CD4-positive, alpha-beta T cell (primary cell): Measurements from ENCODE around the gene DAPK2. TPM values are rescaled to one million over a fixed set of nuclear protein-coding genes. Genes with fewer than 3 reads are reported as not detected.

ENCODE experiments used
- ATAC-seq: fragments of 200-7000 bp; cut with Tn5 transposase; one replicate; pipeline ENCODE4 v1.10.0; 2022; ENCODE audit warnings: mild to moderate bottlenecking; ENCODE audit not compliant: poor library complexity
- CTCF ChIA-PET: fragments of 350-600 bp; sonication (Branson Sonifier 250); formaldehyde crosslinking; loops from one replicate; lab custom pipeline; 2021; ENCODE audit warnings: antibody characterized with exemption, inconsistent platforms; lab: Charles Lee
- POLR2A ChIA-PET: fragments of 350-600 bp; sonication (Branson Sonifier 250); formaldehyde crosslinking; loops from one replicate; lab custom pipeline; 2021; ENCODE audit warnings: antibody characterized with exemption, inconsistent platforms; lab: Charles Lee
- DNase-seq, 14 experiments: peaks; one replicate each; pipeline ENCODE4 v3.0.0-alpha.2; 2013 to 2020; ENCODE audit warnings: mixed read lengths in 2 of 14
- H3K27ac ChIP-seq, 2 donors: one replicate each; pipeline versions ENCODE4 v1.5.1 to v1.7.0; 2013; ENCODE audit warnings: low read length in 2 of 2, low read depth in 1 of 2, mild to moderate bottlenecking in 1 of 2
- H3K27me3 ChIP-seq, 2 experiments: 1 replicate in 1 of 2; 2 replicates in 1 of 2; pipeline versions ENCODE4 v1.6.1 to v1.7.0; 2013; ENCODE audit warnings: low read length in 2 of 2, control low read depth in 1 of 2, mild to moderate bottlenecking in 1 of 2, moderate library complexity in 1 of 2; ENCODE audit not compliant: insufficient read depth in 2 of 2, control insufficient read depth in 1 of 2
- H3K36me3 ChIP-seq: one replicate; pipeline ENCODE4 v1.6.1; 2013; ENCODE audit warnings: low read length, control low read depth; ENCODE audit not compliant: insufficient read depth
- H3K4me1 ChIP-seq: one replicate; pipeline ENCODE4 v1.6.1; 2013; ENCODE audit warnings: low read length, control low read depth; ENCODE audit not compliant: insufficient read depth
- H3K4me3 ChIP-seq: one replicate; pipeline ENCODE4 v1.5.1; 2013; ENCODE audit warnings: mild to moderate bottlenecking, low read length, moderate library complexity
- H3K9me3 ChIP-seq, 2 experiments: 1 replicate in 1 of 2; 2 replicates in 1 of 2; pipeline versions ENCODE4 v1.6.1 to v1.7.0; 2013; ENCODE audit warnings: low read length in 2 of 2, mild to moderate bottlenecking in 2 of 2, control low read depth in 1 of 2, moderate library complexity in 1 of 2; ENCODE audit not compliant: control insufficient read depth in 1 of 2, insufficient read depth in 1 of 2
- H3K27ac Mint-ChIP-seq: one replicate; pipeline ENCODE4 v1.8.0; 2020; ENCODE audit warnings: mixed read lengths
- H3K27me3 Mint-ChIP-seq: one replicate; pipeline ENCODE4 v1.8.0; 2021; ENCODE audit warnings: mixed read lengths
- H3K36me3 Mint-ChIP-seq: one replicate; pipeline ENCODE4 v1.8.0; 2021; ENCODE audit warnings: low read depth, mixed read lengths
- H3K4me1 Mint-ChIP-seq: one replicate; pipeline ENCODE4 v1.8.0; 2021; ENCODE audit warnings: low read depth, mixed read lengths
- H3K4me3 Mint-ChIP-seq: one replicate; pipeline ENCODE4 v1.8.0; 2020; ENCODE audit warnings: mild to moderate bottlenecking, mixed read lengths
- H3K9me3 Mint-ChIP-seq: one replicate; pipeline ENCODE4 v1.8.0; 2020; ENCODE audit warnings: mixed read lengths
- CTCF ChIP-seq: fragments of 200-600 bp; IDR thresholded peaks from one replicate; pipeline ENCODE4 v1.8.0; 2022; ENCODE audit warnings: antibody characterized with exemption, mild to moderate bottlenecking
- intact Hi-C, 2 experiments: fragments of 100-400 bp; cut with DNase I in 1 of 2; cut with micrococcal nuclease in 1 of 2; formaldehyde crosslinking; loops; one replicate each; pipeline versions ENCODE4 v1.15.1 to v1.9.0; 2023 to 2025; cut with DNase I, micrococcal nuclease
- total RNA-seq, 174 experiments: library from RNA in 2 of 174; stranded (reverse) in 2 of 174; gene quantifications; one replicate each; pipeline ENCODE4 v1.2.3 and lab custom pipeline; 2021 to 2026

Gene DAPK2
- total RNA-seq, 2 experiments from 2014 or later, result 1.3 to 1.6 TPM

- Mint-ChIP-seq H3K27ac (peak overlapping the region; percentile 78), H3K4me3 (no peak overlapping the region), H3K27me3 (no peaks in the 10 kb centered on the region), H3K36me3 (no peaks in the 10 kb centered on the region), H3K4me1 (peaks cover 41% of the 10 kb centered on the region), H3K9me3 (no peaks in the 10 kb centered on the region)
- POLR2A ChIA-PET, result interaction anchor here (3.8 kb wide), 1 partner anchor 14 kb away, joined by 25 read pairs; no protein-coding TSS in a partner anchor
- intact Hi-C loops, result no loop called here
- DNase-seq (no peak), ATAC-seq (no peak)
- CTCF ChIA-PET, result no interaction called here
- Histone ChIP-seq H3K27ac (no peak overlapping the region), H3K27me3 (no peaks in the 10 kb centered on the region), H3K4me1 (peaks cover 32% of the 10 kb centered on the region), H3K4me3 (no peak overlapping the region), H3K36me3 (no peaks in the 10 kb centered on the region), H3K9me3 (no peaks in the 10 kb centered on the region)
- TF ChIP-seq CTCF, result no peak
Measured at GRCh38 chr15:63907521-63907920, 138.8 kb downstream of the DAPK2 start.

DNA sequence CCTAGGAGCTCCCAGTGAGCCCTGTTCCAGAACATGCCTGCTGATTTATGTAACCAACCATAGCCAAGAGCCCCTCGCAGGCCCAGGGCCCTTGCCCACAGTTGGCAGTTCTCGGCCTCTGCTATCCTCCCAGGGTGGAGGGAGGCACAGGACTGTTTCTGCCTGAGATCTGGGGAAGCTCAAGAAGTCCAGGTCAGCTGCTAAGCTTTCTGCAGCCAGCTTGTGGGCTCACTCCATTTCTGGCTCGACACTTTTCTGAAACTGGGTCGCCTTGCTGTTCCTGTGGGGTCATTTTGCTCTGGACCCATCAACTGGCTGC lies 140.1 kb downstream of the DAPK2 start:
- Mint-ChIP-seq H3K27ac (peak overlapping the region; percentile 78), H3K4me1 (peaks cover 41% of the 10 kb centered on the region), H3K9me3 (no peaks in the 10 kb centered on the region), H3K36me3 (no peaks in the 10 kb centered on the region), H3K4me3 (no peak overlapping the region), H3K27me3 (no peaks in the 10 kb centered on the region)
- Histone ChIP-seq H3K36me3 (no peaks in the 10 kb centered on the region), H3K27me3 (no peaks in the 10 kb centered on the region), H3K4me1 (peaks cover 27% of the 10 kb centered on the region), H3K4me3 (no peak overlapping the region), H3K27ac (peak overlapping the region; percentile 33 to 74), H3K9me3 (no peaks in the 10 kb centered on the region)
- ChIA-PET POLR2A (interaction anchor here (0.6 to 3.8 kb wide), 5 partner anchors 13 to 104 kb away, joined by 3 to 25 read pairs (median 4); no protein-coding TSS in a partner anchor), CTCF (interaction anchor here (2.2 kb wide), 1 partner anchor 104 kb away, joined by 4 read pairs; no protein-coding TSS in a partner anchor)
- no peak for TF ChIP-seq CTCF
- DNase-seq (no peak), ATAC-seq (no peak)
- intact Hi-C loops, result no loop called here

DNA sequence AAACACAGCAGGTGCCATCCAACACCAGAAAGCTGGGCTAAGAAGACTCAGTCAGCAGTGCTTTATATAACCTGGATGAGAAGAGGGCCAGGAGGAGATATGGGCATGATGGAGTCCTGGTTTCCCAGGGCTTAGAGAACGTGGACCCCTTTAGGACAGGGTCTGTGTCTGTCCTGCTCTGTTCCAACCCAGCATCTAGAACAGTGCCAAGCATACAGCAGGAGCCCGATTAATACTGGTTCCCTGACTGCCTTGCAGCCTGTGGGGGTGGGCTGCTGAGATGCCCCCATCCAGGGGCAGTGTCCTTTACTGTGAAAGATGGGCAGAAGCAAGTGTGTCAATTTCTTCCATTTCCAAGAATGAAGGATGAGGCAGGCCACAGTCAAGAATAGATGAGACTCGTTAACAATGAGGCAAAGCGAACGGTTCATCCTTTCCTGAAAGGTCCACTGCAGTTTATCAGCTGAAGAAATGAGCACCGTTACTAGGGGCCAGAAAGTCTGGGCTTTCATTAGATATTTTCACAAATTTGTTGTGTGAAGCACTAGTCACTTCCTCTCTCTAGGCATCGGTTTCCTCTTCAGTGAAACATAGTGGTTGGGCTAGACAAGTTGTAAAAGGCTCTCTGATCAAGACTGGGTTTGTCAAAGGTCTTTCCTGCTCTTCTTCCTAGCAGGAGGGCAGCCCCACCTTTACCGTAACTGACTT lies 140.6 kb downstream of the DAPK2 start:
- Mint-ChIP-seq H3K36me3 (no peaks in the 10 kb centered on the region), H3K27me3 (no peaks in the 10 kb centered on the region), H3K4me3 (no peak overlapping the region), H3K9me3 (no peaks in the 10 kb centered on the region), H3K27ac (peak overlapping the region; percentile 78), H3K4me1 (peaks cover 43% of the 10 kb centered on the region)
- peak overlapping the region; percentile 33 to 74 for H3K27ac ChIP-seq
- ATAC-seq (peak; percentile 92), DNase-seq (peak in 4 of 14 experiments; percentile 33 to 66 (median 39))
- intact Hi-C loops, result no loop called here
- H3K9me3 ChIP-seq, result no peaks in the 10 kb centered on the region
- CTCF ChIA-PET, result interaction anchor here (2.2 kb wide), 1 partner anchor 105 kb away, joined by 4 read pairs; no protein-coding TSS in a partner anchor
- peaks cover 27% of the 10 kb centered on the region for H3K4me1 ChIP-seq
- H3K4me3 ChIP-seq, result no peak overlapping the region
- TF ChIP-seq CTCF, result no peak
- no peaks in the 10 kb centered on the region for H3K36me3 ChIP-seq
- POLR2A ChIA-PET, result interaction anchor here (0.6 to 3.8 kb wide), 5 partner anchors 12 to 105 kb away, joined by 3 to 25 read pairs (median 4); no protein-coding TSS in a partner anchor
- H3K27me3 ChIP-seq, result no peaks in the 10 kb centered on the region
